IMR-90 (cell line): ENCODE data around the gene OR51A4.

ENCODE experiments used
- BHLHE40 ChIP-seq: fragments of 150-350 bp; IDR thresholded peaks from 2 replicates; pipeline ENCODE4 v1.6.1; 2016; ENCODE audit warnings: mild to moderate bottlenecking, low read depth, low read length
- CEBPB ChIP-seq: IDR thresholded peaks from 2 replicates; pipeline ENCODE4 v1.6.1; 2012; ENCODE audit warnings: low read depth, low read length, improper control_type of control experiment
- CHD1 ChIP-seq: IDR thresholded peaks from 2 replicates; pipeline ENCODE4 v1.6.1; 2012; ENCODE audit warnings: low read depth, low read length, improper control_type of control experiment
- CTCF ChIP-seq: conservative IDR thresholded peaks from 2 replicates; pipeline ENCODE4 v1.5.1; 2012; ENCODE audit warnings: mild to moderate bottlenecking, low read depth, low read length, improper control_type of control experiment
- ELK1 ChIP-seq: fragments of 150-350 bp; IDR thresholded peaks from 2 replicates; pipeline ENCODE4 v1.6.1; 2016; ENCODE audit warnings: low read depth, mild to moderate bottlenecking, low read length, moderate library complexity, borderline replicate concordance
- MAFK ChIP-seq: IDR thresholded peaks from 2 replicates; pipeline ENCODE4 v1.6.1; 2012; ENCODE audit warnings: low read depth, low read length, improper control_type of control experiment
- MAZ ChIP-seq: IDR thresholded peaks from 2 replicates; pipeline ENCODE4 v1.6.1; 2012; ENCODE audit warnings: low read depth, mild to moderate bottlenecking, low read length, improper control_type of control experiment, moderate library complexity, borderline replicate concordance
- MXI1 ChIP-seq: IDR thresholded peaks from 2 replicates; pipeline ENCODE4 v1.6.1; 2012; ENCODE audit warnings: low read depth, mild to moderate bottlenecking, low read length, moderate library complexity, borderline replicate concordance
- POLR2A ChIP-seq: IDR thresholded peaks from 2 replicates; pipeline ENCODE4 v1.6.1; 2012; ENCODE audit warnings: mild to moderate bottlenecking, low read depth, low read length
- RAD21 ChIP-seq: IDR thresholded peaks from 2 replicates; pipeline ENCODE4 v1.6.1; 2012; ENCODE audit warnings: low read length, improper control_type of control experiment
- RCOR1 ChIP-seq: IDR thresholded peaks from 2 replicates; pipeline ENCODE4 v1.6.1; 2012; ENCODE audit warnings: mild to moderate bottlenecking, low read length, improper control_type of control experiment; ENCODE audit not compliant: insufficient replicate concordance
- RFX5 ChIP-seq: IDR thresholded peaks from 2 replicates; pipeline ENCODE4 v1.8.0; 2012; ENCODE audit warnings: low read depth, mild to moderate bottlenecking, low read length, moderate library complexity
- USF2 ChIP-seq: fragments of 150-350 bp; IDR thresholded peaks from 2 replicates; pipeline ENCODE4 v1.6.1; 2017; ENCODE audit warnings: mild to moderate bottlenecking, antibody characterized with exemption, low read length, low read depth

- TF ChIP-seq CTCF, result no peak
- no peak for TF ChIP-seq MXI1
- TF ChIP-seq USF2, result no peak
- TF ChIP-seq POLR2A, result no peak
- TF ChIP-seq MAZ, result no peak
- TF ChIP-seq CEBPB, result no peak
- TF ChIP-seq MAFK, result no peak
- TF ChIP-seq RAD21, result no peak
- TF ChIP-seq ELK1, result no peak
- TF ChIP-seq CHD1, result no peak
- TF ChIP-seq RFX5, result no peak
- no peak for TF ChIP-seq BHLHE40
- TF ChIP-seq RCOR1, result no peak
These were observed 28.2 kb downstream of the OR51A4 start, which contains the start of gene OR51G2 for GRCh38 chr11:4919250-4919649.
